ENCODE measurements around the gene GTF2A1. TPM values are rescaled to one million over a fixed set of nuclear protein-coding genes. Genes with fewer than 3 reads are reported as not detected.
"Not testable (repeated sequence)": the region's sequence is repeated elsewhere in the genome, so short reads cannot be mapped to it uniquely, and the experiment has no call there.

Gene GTF2A1
- total RNA-seq, 1 donor from 2014 or later = 20.8 TPM

DNA sequence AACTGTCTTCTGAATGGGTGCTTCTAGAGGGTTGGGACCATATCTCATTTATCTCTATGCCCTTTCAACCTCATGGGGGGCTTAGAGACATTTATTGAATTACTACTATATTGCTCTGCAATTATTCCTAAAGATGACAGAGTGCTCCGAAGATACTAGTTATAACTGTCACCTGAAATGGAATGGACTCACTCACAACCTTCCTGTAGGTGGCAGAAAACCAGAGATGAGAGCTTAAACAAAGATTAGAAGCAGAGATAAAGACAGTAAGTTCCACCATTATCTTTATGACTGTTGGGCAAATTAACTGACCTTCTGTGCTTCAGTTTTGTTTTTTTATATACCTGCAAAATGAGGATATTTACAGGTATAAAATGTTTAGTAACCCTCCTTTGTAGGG is 31.5 kb upstream of the GTF2A1 start:
- H3K9me3 ChIP-seq (replicated peaks) = no peaks in the 10 kb centered on the region
- H3K27me3 ChIP-seq (ENCODE audit: low read depth) = peaks cover 7% of the 10 kb centered on the region
- H3K36me3 ChIP-seq = no peaks in the 10 kb centered on the region
- no peak overlapping the region for H3K4me3 ChIP-seq
- no peak for DNase-seq
- TF ChIP-seq, protein P1, sequence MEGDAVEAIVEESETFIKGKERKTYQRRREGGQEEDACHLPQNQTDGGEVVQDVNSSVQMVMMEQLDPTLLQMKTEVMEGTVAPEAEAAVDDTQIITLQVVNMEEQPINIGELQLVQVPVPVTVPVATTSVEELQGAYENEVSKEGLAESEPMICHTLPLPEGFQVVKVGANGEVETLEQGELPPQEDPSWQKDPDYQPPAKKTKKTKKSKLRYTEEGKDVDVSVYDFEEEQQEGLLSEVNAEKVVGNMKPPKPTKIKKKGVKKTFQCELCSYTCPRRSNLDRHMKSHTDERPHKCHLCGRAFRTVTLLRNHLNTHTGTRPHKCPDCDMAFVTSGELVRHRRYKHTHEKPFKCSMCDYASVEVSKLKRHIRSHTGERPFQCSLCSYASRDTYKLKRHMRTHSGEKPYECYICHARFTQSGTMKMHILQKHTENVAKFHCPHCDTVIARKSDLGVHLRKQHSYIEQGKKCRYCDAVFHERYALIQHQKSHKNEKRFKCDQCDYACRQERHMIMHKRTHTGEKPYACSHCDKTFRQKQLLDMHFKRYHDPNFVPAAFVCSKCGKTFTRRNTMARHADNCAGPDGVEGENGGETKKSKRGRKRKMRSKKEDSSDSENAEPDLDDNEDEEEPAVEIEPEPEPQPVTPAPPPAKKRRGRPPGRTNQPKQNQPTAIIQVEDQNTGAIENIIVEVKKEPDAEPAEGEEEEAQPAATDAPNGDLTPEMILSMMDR (IDR thresholded peaks at IDR 0.05; ENCODE audit: borderline replicate concordance) = no peak
- H3K27ac ChIP-seq (replicated peaks) = no peak overlapping the region
- H3K4me1 ChIP-seq = no peaks in the 10 kb centered on the region
- intact Hi-C loops (cut with micrococcal nuclease) = no loop called here

DNA sequence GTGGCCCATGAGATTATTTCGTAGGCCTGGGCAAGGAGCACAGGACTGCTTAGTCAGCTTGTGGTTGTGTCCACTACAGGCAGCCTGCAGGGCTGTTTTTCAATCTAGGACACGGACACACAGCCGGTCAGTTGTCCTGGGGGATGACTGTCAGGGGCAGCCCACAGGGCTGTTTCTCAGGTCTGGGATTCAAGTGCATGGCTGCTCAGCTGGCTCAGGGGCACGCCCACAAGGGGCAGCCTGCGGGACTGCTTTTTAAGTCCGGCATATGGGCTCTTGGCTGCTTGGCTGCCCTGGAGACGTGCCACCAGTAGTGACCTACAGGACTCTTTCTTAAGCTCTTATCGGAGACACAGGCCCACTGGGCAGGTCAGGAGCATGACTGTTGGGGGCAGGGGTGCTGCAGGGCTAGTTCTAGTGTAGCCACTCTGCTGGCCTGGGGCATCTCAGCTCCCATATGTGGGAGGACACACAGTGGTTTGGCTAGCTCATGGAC is 26.6 kb upstream of the GTF2A1 start:
- DNase-seq = no peak
- TF ChIP-seq, protein P1 (IDR thresholded peaks at IDR 0.05; ENCODE audit: borderline replicate concordance) = no peak
- intact Hi-C loops (cut with micrococcal nuclease) = no loop called here
- Histone ChIP-seq H3K4me3 (no peak overlapping the region), H3K36me3 (no peaks in the 10 kb centered on the region), H3K27me3 (ENCODE audit: low read depth) (no peaks in the 10 kb centered on the region), H3K9me3 (replicated peaks) (peaks cover 16% of the 10 kb centered on the region), H3K27ac (replicated peaks) (no peak overlapping the region), H3K4me1 (no peaks in the 10 kb centered on the region)

DNA sequence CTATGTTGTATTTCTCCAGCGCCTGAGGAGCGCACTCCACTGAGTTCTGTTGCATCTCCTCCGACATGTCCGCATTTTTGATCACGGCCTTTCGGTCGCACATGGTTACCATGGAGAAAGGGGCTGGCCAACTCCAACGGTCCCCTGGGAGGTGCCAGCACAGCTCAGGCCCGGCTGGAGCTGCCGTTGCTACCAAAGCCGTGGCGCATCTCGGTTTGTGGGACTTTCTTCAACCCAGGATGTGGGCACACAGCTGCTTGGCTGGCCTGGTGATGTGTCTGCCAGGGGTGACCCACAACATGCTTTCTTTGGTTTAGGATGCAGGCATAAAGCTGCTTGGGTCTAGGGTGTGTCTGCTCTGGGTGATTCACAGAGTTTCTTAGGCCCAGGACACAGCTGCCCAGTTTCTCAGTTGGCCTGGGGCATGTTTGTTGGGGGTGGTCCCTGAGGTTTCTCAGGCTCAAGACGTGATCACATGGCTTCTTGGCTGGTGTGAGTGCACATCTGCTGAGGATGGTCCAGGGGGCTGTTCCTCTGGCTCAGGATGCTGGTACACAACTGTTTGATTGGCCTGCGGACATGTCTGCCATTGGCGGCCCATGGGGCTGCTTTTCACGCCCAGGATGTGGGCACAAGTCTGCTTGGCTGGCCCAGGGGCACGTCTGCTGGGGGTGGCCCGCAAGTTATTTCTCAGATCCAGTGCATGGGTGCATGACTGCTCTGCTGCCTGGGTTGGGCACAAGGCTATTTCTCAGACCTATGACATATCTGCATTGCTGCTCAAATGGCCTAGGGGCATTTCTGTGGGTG is 25.9 kb upstream of the GTF2A1 start:
- intact Hi-C loops (cut with micrococcal nuclease) = no loop called here
- H3K27me3 ChIP-seq (ENCODE audit: low read depth) = no peaks in the 10 kb centered on the region
- no peak overlapping the region for H3K27ac ChIP-seq (replicated peaks)
- H3K4me1 ChIP-seq = no peaks in the 10 kb centered on the region
- DNase-seq = no peak
- H3K36me3 ChIP-seq = no peaks in the 10 kb centered on the region
- TF ChIP-seq, protein P1 (IDR thresholded peaks at IDR 0.05; ENCODE audit: borderline replicate concordance) = no peak
- H3K4me3 ChIP-seq = no peak overlapping the region
- peaks cover 22% of the 10 kb centered on the region for H3K9me3 ChIP-seq (replicated peaks)

DNA sequence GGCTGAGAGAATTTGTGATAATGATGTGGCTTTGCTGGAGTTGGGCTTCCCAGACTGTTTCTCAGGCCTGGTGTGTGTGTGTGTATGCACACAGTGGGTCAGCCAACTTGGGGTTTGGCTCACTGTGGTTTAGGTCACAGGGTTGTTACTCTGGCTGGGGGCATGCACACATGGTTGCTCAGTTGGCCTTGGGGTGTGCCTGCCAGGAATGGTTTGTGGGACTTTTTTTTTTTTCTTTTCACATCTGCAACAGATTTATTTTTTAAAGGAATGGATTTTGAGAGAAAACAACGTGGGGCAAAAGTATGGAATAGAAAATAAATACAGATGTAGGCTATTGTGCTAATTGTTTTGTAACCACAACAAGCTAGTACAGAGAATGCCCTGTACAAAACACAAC is 25.0 kb upstream of the GTF2A1 start:
- H3K27me3 ChIP-seq (ENCODE audit: low read depth) = no peaks in the 10 kb centered on the region
- TF ChIP-seq, protein P1 (IDR thresholded peaks at IDR 0.05; ENCODE audit: borderline replicate concordance) = no peak
- no peak overlapping the region for H3K27ac ChIP-seq (replicated peaks)
- no peak for DNase-seq
- no peaks in the 10 kb centered on the region for H3K4me1 ChIP-seq
- no peak overlapping the region for H3K4me3 ChIP-seq
- H3K9me3 ChIP-seq (replicated peaks) = peaks cover 29% of the 10 kb centered on the region
- no peaks in the 10 kb centered on the region for H3K36me3 ChIP-seq
- intact Hi-C loops (cut with micrococcal nuclease) = no loop called here

DNA sequence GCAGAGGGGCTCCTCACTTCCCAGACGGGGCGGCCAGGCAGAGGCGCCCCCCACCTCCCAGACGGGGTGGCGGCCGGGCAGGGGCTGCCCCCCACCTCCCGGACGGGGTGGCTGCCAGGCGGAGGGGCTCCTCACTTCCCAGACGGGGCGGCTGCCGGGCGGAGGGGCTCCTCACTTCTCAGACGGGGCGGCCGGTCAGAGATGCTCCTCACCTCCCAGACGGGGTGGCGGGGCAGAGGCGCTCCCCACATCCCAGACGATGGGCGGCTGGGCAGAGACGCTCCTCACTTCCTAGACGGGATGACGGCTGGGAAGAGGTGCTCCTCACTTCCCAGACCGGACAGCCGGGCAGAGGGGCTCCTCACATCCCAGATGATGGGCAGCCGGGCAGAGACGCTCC is 23.7 kb upstream of the GTF2A1 start:
- H3K27ac ChIP-seq (replicated peaks); H3K36me3 ChIP-seq; DNase-seq; H3K4me3 ChIP-seq; intact Hi-C loops (cut with micrococcal nuclease); H3K27me3 ChIP-seq (ENCODE audit: low read depth); H3K4me1 ChIP-seq: not testable (repeated sequence)
- H3K9me3 ChIP-seq (replicated peaks) = peaks cover 29% of the 10 kb centered on the region

GRCh38 chr14:81243499-81243898 is 22.7 kb upstream of the GTF2A1 start:
- Histone ChIP-seq H3K36me3 (no peaks in the 10 kb centered on the region), H3K27ac (replicated peaks) (no peak overlapping the region), H3K4me1 (no peaks in the 10 kb centered on the region), H3K27me3 (ENCODE audit: low read depth) (no peaks in the 10 kb centered on the region), H3K4me3 (no peak overlapping the region), H3K9me3 (replicated peaks) (peaks cover 29% of the 10 kb centered on the region)
- TF ChIP-seq, protein P1 (IDR thresholded peaks at IDR 0.05; ENCODE audit: borderline replicate concordance) = no peak
- intact Hi-C loops (cut with micrococcal nuclease) = no loop called here
- DNase-seq = no peak

GRCh38 chr14:81236849-81237248 is 16.1 kb upstream of the GTF2A1 start:
- H3K27me3 ChIP-seq (ENCODE audit: low read depth); H3K4me3 ChIP-seq; H3K4me1 ChIP-seq; H3K36me3 ChIP-seq; intact Hi-C loops (cut with micrococcal nuclease); H3K27ac ChIP-seq (replicated peaks); DNase-seq: not testable (repeated sequence)
- peaks cover 13% of the 10 kb centered on the region for H3K9me3 ChIP-seq (replicated peaks)
